22Rv1 (cell line): Measurements from ENCODE around the gene WDFY1.

ENCODE experiments used
- H3K27ac ChIP-seq: fragments of 450-650 bp; 2 replicates; pipeline ENCODE4 v1.5.1; 2017
- ZFX ChIP-seq: fragments of 450-650 bp; IDR thresholded peaks from 2 replicates; pipeline ENCODE4 v1.6.1; 2017; ENCODE audit warnings: antibody characterized with exemption, borderline replicate concordance
- TF ChIP-seq, protein P1 (sequence below): fragments of 450-650 bp; IDR thresholded peaks from 2 replicates; pipeline ENCODE4 v1.5.1; 2017; ENCODE audit warnings: mild to moderate bottlenecking

Gene WDFY1

GRCh38 chr2:223973606-223974005 lies 28.5 kb upstream of the WDFY1 start:
- no peak for TF ChIP-seq ZFX
- TF ChIP-seq, protein P1, sequence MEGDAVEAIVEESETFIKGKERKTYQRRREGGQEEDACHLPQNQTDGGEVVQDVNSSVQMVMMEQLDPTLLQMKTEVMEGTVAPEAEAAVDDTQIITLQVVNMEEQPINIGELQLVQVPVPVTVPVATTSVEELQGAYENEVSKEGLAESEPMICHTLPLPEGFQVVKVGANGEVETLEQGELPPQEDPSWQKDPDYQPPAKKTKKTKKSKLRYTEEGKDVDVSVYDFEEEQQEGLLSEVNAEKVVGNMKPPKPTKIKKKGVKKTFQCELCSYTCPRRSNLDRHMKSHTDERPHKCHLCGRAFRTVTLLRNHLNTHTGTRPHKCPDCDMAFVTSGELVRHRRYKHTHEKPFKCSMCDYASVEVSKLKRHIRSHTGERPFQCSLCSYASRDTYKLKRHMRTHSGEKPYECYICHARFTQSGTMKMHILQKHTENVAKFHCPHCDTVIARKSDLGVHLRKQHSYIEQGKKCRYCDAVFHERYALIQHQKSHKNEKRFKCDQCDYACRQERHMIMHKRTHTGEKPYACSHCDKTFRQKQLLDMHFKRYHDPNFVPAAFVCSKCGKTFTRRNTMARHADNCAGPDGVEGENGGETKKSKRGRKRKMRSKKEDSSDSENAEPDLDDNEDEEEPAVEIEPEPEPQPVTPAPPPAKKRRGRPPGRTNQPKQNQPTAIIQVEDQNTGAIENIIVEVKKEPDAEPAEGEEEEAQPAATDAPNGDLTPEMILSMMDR: no peak
- no peak overlapping the region for H3K27ac ChIP-seq

DNA sequence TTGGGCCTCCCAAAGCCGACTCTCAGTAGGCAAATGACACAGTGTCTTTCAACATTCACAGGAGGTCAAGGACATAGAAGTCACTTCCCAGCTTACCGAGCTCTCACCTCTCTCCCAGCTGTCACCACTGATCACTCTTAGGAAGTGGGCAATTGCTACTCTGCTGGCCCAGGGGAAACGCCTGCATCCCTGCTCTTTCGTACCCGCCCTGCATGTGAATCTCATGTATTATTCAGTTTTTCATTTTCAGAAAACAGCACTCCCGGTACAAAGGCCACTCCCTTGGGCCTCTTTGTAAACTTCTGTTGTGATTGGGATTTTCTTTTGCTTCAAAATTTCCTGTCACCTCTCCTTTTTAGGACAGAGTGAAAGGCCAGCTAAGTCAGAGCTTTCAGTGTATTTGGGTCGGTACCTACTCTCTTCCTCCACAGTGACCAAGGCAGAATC lies 27.5 kb upstream of the WDFY1 start:
- H3K27ac ChIP-seq: no peak overlapping the region
- no peak for TF ChIP-seq ZFX
- TF ChIP-seq, protein P1: no peak

DNA sequence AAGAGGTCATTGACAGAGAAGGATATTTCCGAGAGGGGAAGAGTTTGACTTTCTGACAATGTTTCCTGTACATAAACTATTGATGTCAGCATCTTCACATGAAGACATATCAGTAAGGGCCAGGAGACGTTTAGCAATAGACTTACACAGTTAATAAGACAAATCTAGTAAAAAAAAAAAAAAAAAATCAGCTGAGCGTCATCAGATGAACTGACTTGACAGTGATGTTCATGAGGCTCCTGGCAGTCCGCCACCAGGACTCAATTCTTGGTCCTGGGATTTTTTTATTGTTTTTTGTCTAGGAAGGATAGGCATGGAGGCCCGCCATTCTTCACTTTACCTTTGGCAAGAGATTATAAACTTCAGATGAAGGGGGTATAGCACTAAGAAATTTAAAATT lies 26.6 kb upstream of the WDFY1 start:
- TF ChIP-seq, protein P1: no peak
- TF ChIP-seq ZFX: no peak
- H3K27ac ChIP-seq: no peak overlapping the region

DNA sequence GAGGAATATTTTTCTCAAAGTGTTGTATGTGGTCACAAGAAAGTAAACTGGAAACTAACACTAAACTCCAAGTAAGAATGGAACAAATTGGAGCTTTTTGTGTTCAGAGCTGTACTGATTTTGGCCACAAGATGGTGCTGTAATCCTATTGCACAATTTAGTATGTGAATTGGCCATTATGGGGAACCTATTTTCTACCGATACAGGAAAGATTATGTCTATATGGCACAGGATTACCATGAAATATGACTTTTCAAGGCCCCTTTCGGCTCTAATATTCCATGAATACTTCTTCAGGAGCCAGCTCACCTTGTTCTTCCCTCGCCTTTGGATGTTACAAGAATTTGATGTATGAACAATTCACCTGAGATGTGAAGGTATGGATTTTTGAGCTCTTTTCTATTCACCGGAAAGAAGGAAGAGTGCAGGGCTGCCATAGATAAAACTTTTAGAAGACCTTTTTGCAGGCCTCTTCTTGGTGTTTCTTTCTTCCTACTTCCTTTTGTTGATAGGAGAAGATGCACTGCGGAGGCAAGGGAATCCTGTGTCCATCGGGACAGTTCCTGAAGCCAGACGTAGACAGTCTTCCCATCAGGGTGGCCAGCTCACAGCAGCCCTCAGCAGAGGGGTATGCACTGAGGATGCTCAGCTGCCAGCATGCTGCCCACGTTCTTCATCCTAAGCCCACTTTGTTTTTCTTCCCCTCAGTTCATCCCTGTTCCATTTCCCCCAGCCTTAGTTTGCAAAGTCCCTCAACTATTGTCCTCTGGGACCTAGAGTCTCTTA lies 25.4 kb upstream of the WDFY1 start:
- TF ChIP-seq, protein P1: peak; percentile 94
- no peak for TF ChIP-seq ZFX
- no peak overlapping the region for H3K27ac ChIP-seq

- TF ChIP-seq ZFX: no peak
- TF ChIP-seq, protein P1: no peak
- H3K27ac ChIP-seq: no peak overlapping the region
Observed at GRCh38 chr2:223969856-223970255, 24.7 kb upstream of the WDFY1 start.

DNA sequence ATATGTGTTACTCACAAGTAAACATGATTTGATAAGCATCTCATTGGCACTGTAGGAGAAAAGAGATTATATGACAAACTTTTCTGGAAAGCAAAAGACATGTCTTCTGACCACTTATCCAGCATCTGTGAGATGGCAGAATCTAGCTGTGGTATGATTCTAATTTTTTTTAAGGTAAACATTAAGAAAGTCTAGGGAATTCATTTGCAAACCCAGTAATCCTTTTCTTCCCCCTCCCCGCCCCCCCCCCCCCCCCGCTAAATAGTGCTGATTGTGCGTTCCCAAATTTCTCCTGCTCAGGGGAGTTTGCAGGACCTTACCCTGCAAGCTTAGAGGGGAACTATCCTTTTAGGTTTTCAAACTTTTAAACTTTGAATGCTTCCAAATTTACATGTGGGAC lies 24.2 kb upstream of the WDFY1 start:
- TF ChIP-seq, protein P1: no peak
- TF ChIP-seq ZFX: no peak
- H3K27ac ChIP-seq: no peak overlapping the region

GRCh38 chr2:223967981-223968380 lies 22.8 kb upstream of the WDFY1 start:
- no peak for TF ChIP-seq ZFX
- TF ChIP-seq, protein P1: no peak
- no peak overlapping the region for H3K27ac ChIP-seq
